Esophagus (tissue), 2 donors: ENCODE results near the gene ZNF618. TPM values are rescaled to one million over a fixed set of nuclear protein-coding genes. Genes with fewer than 3 reads are reported as not detected.

Experiments used
- H3K27ac ChIP-seq, 2 donors: one replicate each; pipeline ENCODE4 v1.5.1; 2013; ENCODE audit warnings: low read depth in 2 of 2, mild to moderate bottlenecking in 2 of 2, inconsistent platforms in 1 of 2, low read length in 1 of 2, moderate library complexity in 1 of 2
- H3K27me3 ChIP-seq, 2 donors: one replicate each; pipeline ENCODE4 v1.6.1; 2013; ENCODE audit warnings: low read length in 2 of 2, control low read depth in 1 of 2, mild to moderate bottlenecking in 1 of 2; ENCODE audit not compliant: insufficient read depth in 2 of 2, control insufficient read depth in 1 of 2
- H3K36me3 ChIP-seq, 2 donors: one replicate each; pipeline ENCODE4 v1.6.1; 2013; ENCODE audit warnings: low read length in 1 of 2; ENCODE audit not compliant: control insufficient read depth in 2 of 2, insufficient read depth in 2 of 2
- H3K4me1 ChIP-seq, 2 donors: one replicate each; pipeline ENCODE4 v1.6.1; 2013; ENCODE audit warnings: low read length in 1 of 2; ENCODE audit not compliant: control insufficient read depth in 2 of 2, insufficient read depth in 2 of 2
- H3K4me3 ChIP-seq, 2 donors: one replicate each; pipeline ENCODE4 v1.5.1; 2013; ENCODE audit warnings: low read length in 2 of 2, mild to moderate bottlenecking in 2 of 2, low read depth in 1 of 2, moderate library complexity in 1 of 2
- H3K9me3 ChIP-seq, 2 donors: one replicate each; pipeline ENCODE4 v1.6.1; 2013; ENCODE audit warnings: mild to moderate bottlenecking in 2 of 2, low read depth in 1 of 2, low read length in 1 of 2, moderate library complexity in 1 of 2; ENCODE audit not compliant: control insufficient read depth in 2 of 2, insufficient read depth in 1 of 2
- WGBS, 2 donors: extraction: QIAGEN DNeasy Blood & Tissue Kit; methylation state at CpG; one replicate each; pipeline ENCODE4 v1.1.7; 2013; 5-methylcytosine and 5-hydroxymethylcytosine counted together
- polyA plus RNA-seq, 2 donors: library from polyadenylated mRNA; stranded (reverse); fragments of 200-250 nt; gene quantifications; one replicate each; pipeline ENCODE4 v1.2.3, GENCODE V29; 2013
- donor health status: healthy with polysubstance abuse.
- donor health status: Bipolar disorder and iron deficiency.

The ZNF618 gene
- polyA plus RNA-seq, 2 donors = 0.56 to 1.0 TPM

DNA sequence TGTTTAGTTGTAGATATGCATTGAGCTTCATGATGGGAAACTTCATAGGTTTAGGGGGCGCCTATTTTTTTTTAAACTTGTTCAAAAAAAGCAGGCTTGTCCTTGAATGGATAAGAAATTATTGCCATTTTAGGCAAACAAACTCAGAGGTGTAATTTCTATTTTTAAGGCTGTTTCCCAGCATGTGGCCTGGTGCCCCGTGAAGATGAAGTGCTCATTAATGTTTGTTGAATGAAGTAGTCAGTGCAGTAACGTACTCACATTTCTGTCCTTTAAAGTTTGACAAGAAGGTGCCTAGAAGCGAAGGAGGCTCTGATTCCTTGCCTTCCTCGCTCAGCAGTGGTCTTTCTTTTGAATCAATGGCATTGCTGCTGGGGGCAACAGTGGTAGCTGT, 54.3 kb downstream of the ZNF618 start:
- H3K9me3 ChIP-seq = no peaks in the 10 kb centered on the region
- peaks cover 0 to 2% of the 10 kb centered on the region in 2 donors for H3K4me1 ChIP-seq
- WGBS, 2 donors = 77 to 87% methylated on average over 5 of the region's 5 CpGs
- H3K27ac ChIP-seq = no peak overlapping the region
- H3K36me3 ChIP-seq = no peaks in the 10 kb centered on the region
- H3K27me3 ChIP-seq = no peaks in the 10 kb centered on the region
- H3K4me3 ChIP-seq = no peak overlapping the region

GRCh38 chr9:113931140-113931539, 55.0 kb downstream of the ZNF618 start:
- WGBS, 2 donors = 91 to 97% methylated on average over 5 of the region's 5 CpGs
- H3K9me3 ChIP-seq = no peaks in the 10 kb centered on the region
- H3K27ac ChIP-seq = no peak overlapping the region
- H3K4me3 ChIP-seq = no peak overlapping the region
- H3K36me3 ChIP-seq = no peaks in the 10 kb centered on the region
- H3K27me3 ChIP-seq = no peaks in the 10 kb centered on the region
- peaks cover 0 to 2% of the 10 kb centered on the region in 2 donors for H3K4me1 ChIP-seq

GRCh38 chr9:113931777-113932176, 55.7 kb downstream of the ZNF618 start:
- WGBS, 2 donors = 92 to 95% methylated on average over 4 of the region's 4 CpGs

DNA sequence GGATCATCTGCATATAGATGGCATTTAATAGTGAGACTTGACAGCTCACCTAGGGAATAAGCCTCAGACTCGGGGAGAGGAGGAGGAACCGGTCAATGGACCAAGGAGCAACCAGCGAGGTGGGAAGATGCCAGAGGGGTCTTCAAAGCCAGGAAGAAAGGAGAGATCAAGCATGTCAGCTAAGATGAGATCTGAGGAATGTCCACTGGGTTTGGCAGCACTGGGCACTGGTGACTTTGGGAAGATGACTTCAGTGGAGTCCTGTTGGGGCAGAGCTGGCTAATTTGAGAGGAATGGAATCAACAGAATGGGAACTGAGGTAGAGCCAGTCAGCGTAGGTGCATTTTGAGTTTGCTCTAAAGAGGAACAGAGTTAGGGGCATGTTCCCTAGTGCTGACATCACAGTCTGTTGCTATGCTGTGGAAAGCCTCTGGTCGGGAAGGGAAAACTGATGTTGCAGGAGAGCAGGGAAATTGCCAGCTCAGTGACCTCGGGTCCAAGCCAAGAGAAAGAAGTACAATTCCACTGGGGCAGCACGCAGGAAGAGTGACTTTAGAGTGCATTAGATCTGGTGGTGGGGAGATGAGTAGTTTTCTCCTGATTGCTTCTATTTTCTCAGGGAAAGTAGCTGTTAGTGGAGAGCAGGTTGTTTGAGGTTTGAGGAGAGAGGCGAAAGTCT, 56.9 kb downstream of the ZNF618 start:
- H3K9me3 ChIP-seq = no peaks in the 10 kb centered on the region
- H3K36me3 ChIP-seq = no peaks in the 10 kb centered on the region
- H3K27ac ChIP-seq = no peak overlapping the region
- H3K27me3 ChIP-seq = no peaks in the 10 kb centered on the region
- peaks cover 0 to 2% of the 10 kb centered on the region in 2 donors for H3K4me1 ChIP-seq
- no peak overlapping the region for H3K4me3 ChIP-seq
- 87 to 89% methylated on average over 8 of the region's 8 CpGs for WGBS, 2 donors

More at GRCh38 chr9:113931777-113932176, 55.7 kb downstream of the ZNF618 start:
- no peak overlapping the region for H3K4me3 ChIP-seq
- no peaks in the 10 kb centered on the region for H3K27me3 ChIP-seq
- H3K9me3 ChIP-seq = no peaks in the 10 kb centered on the region
- peaks cover 0 to 2% of the 10 kb centered on the region in 2 donors for H3K4me1 ChIP-seq
- no peaks in the 10 kb centered on the region for H3K36me3 ChIP-seq
- H3K27ac ChIP-seq = no peak overlapping the region

GRCh38 chr9:113933671-113934070, 57.6 kb downstream of the ZNF618 start:
- no peaks in the 10 kb centered on the region for H3K9me3 ChIP-seq
- H3K27ac ChIP-seq = no peak overlapping the region
- H3K36me3 ChIP-seq = no peaks in the 10 kb centered on the region
- H3K4me3 ChIP-seq = no peak overlapping the region
- H3K4me1 ChIP-seq = peaks cover 0 to 2% of the 10 kb centered on the region in 2 donors
- H3K27me3 ChIP-seq = no peaks in the 10 kb centered on the region

DNA sequence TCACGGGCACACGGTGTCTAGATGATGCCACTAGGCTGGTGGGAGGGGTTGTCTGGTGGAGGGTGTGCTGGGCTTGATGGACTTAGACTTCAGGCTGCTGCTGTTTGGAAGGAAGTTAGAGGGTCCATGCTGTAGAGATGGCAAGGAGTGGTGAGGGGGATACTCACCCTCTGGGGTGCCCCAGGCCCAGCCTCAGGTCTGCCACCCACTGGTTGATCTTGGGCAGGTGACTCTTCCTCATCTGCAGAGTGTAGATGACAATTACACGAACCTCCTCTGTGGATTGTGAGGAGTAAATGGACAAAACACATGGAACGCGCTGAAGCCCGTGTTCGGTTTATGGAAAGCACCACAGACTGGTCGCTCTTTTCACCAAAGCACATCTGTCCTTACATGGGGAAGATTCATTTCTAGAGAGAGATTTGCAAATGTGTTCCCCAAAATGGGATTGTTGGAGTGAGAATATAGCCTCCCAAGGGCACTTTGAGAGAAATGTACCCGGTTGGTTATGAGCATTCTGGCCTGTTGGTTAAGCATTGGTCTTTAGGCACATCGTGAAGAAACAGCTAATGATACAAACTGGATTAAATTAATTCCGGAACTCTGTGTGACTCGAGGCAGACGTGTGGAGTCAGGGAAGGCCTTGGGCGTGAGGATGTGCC, 58.2 kb downstream of the ZNF618 start:
- Histone ChIP-seq H3K27me3 (no peaks in the 10 kb centered on the region), H3K36me3 (no peaks in the 10 kb centered on the region)
- WGBS, 2 donors = 91 to 95% methylated on average over 14 of the region's 14 CpGs

DNA sequence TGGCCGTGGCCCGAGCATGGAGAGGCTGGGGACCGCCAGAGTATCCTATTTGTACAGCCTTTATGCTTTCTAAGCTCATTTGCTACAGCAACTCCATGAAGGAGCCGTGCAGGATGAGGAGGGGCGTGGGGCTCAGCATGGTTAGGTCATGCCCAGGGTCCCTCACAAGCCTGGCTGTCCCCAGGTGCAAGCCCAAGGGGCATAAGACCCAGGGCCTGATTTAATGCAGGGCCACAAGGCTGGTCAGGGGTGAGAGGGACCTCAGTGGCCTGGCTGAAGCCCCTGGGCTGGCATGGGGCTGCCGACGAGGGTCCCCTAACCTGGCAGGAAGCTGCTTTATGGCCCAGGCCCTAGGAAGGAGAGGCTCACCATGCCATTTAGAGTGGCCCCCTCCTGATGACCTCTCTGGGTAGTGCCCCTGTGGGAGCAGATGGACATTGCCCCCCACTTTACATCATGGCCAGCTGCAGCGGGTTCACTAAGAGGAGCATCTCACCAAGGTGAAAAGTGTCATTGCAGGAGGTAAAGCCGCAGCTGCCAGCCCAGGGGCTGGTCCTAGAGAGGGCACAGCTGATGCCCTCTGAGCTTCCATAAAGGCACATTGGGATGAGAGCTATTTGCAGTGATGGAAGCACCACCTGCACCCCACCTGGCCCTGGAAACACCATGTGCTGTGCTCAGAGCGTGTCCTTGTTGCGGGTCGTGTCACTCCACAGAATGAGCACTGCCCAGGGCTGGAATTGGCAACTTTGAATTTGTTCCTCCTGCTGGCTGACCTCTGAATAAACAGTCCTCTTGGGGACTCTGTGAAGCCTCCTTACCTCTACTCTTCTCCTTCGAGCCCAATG, 58.9 kb downstream of the ZNF618 start:
- Histone ChIP-seq H3K9me3 (no peaks in the 10 kb centered on the region), H3K4me3 (no peak overlapping the region), H3K27ac (no peak overlapping the region), H3K27me3 (no peaks in the 10 kb centered on the region), H3K4me1 (peaks cover 0 to 2% of the 10 kb centered on the region in 2 donors), H3K36me3 (no peaks in the 10 kb centered on the region)
- WGBS, 2 donors = 93 to 96% methylated on average over 13 of the region's 13 CpGs

More for the DNA sequence above, 58.2 kb downstream of the ZNF618 start:
- Histone ChIP-seq H3K9me3 (no peaks in the 10 kb centered on the region), H3K4me3 (no peak overlapping the region), H3K4me1 (peaks cover 0 to 2% of the 10 kb centered on the region in 2 donors), H3K27ac (no peak overlapping the region)

- 89 to 92% methylated on average over 10 of the region's 10 CpGs for WGBS, 2 donors
- no peaks in the 10 kb centered on the region for H3K36me3 ChIP-seq
- H3K4me1 ChIP-seq = peaks cover 0 to 2% of the 10 kb centered on the region in 2 donors
- no peaks in the 10 kb centered on the region for H3K27me3 ChIP-seq
- H3K27ac ChIP-seq = no peak overlapping the region
- no peak overlapping the region for H3K4me3 ChIP-seq
- no peaks in the 10 kb centered on the region for H3K9me3 ChIP-seq
These were observed 59.7 kb downstream of the ZNF618 start for GRCh38 chr9:113935677-113936380.

- Histone ChIP-seq H3K4me1 (peaks cover 0 to 4% of the 10 kb centered on the region in 2 donors), H3K27me3 (no peaks in the 10 kb centered on the region), H3K27ac (no peak overlapping the region), H3K9me3 (peaks cover 0 to 2% of the 10 kb centered on the region in 2 donors), H3K4me3 (no peak overlapping the region), H3K36me3 (peaks cover 0 to 2% of the 10 kb centered on the region in 2 donors)
These were observed 64.0 kb downstream of the ZNF618 start for GRCh38 chr9:113940077-113940476.
